ENCODE results near the gene DGKB.

DGKB gene

DNA sequence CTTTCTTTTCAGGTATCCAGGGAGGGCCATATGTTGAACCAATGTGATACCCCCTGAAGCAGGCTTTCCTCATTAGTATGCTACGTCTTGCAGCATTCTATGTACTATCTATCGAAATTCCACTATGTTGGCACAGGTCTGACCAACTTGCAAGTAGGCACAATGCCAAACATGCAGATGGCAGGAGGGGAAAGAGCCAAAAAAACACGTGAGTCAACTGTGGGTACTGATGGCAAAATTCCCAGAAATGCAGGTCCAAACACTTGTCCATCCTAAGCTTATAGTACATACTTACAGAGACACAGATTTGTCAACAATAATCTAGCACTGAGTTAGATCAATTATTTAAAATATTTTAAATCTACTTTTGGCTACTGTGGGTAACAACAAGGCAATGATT lies 394.9 kb downstream of the DGKB start:
- DNase-seq (ENCODE audit: low read depth in 1 of 2, low spot score in 1 of 2) = no peak
- no peak overlapping the region for H3K4me3 ChIP-seq (replicated peaks; ENCODE audit: insufficient read depth, low read length)
- TF ChIP-seq, protein P1, sequence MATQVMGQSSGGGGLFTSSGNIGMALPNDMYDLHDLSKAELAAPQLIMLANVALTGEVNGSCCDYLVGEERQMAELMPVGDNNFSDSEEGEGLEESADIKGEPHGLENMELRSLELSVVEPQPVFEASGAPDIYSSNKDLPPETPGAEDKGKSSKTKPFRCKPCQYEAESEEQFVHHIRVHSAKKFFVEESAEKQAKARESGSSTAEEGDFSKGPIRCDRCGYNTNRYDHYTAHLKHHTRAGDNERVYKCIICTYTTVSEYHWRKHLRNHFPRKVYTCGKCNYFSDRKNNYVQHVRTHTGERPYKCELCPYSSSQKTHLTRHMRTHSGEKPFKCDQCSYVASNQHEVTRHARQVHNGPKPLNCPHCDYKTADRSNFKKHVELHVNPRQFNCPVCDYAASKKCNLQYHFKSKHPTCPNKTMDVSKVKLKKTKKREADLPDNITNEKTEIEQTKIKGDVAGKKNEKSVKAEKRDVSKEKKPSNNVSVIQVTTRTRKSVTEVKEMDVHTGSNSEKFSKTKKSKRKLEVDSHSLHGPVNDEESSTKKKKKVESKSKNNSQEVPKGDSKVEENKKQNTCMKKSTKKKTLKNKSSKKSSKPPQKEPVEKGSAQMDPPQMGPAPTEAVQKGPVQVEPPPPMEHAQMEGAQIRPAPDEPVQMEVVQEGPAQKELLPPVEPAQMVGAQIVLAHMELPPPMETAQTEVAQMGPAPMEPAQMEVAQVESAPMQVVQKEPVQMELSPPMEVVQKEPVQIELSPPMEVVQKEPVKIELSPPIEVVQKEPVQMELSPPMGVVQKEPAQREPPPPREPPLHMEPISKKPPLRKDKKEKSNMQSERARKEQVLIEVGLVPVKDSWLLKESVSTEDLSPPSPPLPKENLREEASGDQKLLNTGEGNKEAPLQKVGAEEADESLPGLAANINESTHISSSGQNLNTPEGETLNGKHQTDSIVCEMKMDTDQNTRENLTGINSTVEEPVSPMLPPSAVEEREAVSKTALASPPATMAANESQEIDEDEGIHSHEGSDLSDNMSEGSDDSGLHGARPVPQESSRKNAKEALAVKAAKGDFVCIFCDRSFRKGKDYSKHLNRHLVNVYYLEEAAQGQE (IDR thresholded peaks at IDR 0.05; ENCODE audit: insufficient replicate concordance, low read depth) = no peak
- TF ChIP-seq POLR2AphosphoS5 (IDR thresholded peaks at IDR 0.05; ENCODE audit: low read depth) = no peak
- TF ChIP-seq, protein P2, sequence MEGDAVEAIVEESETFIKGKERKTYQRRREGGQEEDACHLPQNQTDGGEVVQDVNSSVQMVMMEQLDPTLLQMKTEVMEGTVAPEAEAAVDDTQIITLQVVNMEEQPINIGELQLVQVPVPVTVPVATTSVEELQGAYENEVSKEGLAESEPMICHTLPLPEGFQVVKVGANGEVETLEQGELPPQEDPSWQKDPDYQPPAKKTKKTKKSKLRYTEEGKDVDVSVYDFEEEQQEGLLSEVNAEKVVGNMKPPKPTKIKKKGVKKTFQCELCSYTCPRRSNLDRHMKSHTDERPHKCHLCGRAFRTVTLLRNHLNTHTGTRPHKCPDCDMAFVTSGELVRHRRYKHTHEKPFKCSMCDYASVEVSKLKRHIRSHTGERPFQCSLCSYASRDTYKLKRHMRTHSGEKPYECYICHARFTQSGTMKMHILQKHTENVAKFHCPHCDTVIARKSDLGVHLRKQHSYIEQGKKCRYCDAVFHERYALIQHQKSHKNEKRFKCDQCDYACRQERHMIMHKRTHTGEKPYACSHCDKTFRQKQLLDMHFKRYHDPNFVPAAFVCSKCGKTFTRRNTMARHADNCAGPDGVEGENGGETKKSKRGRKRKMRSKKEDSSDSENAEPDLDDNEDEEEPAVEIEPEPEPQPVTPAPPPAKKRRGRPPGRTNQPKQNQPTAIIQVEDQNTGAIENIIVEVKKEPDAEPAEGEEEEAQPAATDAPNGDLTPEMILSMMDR (IDR thresholded peaks at IDR 0.05; ENCODE audit: insufficient read depth, low read length) = no peak
- H3K27me3 ChIP-seq (ENCODE audit: insufficient read depth, poor library complexity, severe bottlenecking) = no peaks in the 10 kb centered on the region
- no peak overlapping the region for H3K27ac ChIP-seq (replicated peaks)

GRCh38 chr7:14505906-14506305 lies 396.6 kb downstream of the DGKB start:
- DNase-seq (ENCODE audit: low read depth in 1 of 2, low spot score in 1 of 2) = no peak
- TF ChIP-seq, protein P1 (IDR thresholded peaks at IDR 0.05; ENCODE audit: insufficient replicate concordance, low read depth) = no peak
- TF ChIP-seq, protein P2 (IDR thresholded peaks at IDR 0.05; ENCODE audit: insufficient read depth, low read length) = no peak
- TF ChIP-seq POLR2AphosphoS5 (IDR thresholded peaks at IDR 0.05; ENCODE audit: low read depth) = no peak
- no peak for TF ChIP-seq SPI1 (IDR thresholded peaks at IDR 0.05; ENCODE audit: borderline replicate concordance, low read depth)
- TF ChIP-seq GABPA (IDR thresholded peaks at IDR 0.05; ENCODE audit: low read depth) = no peak
- no peaks in the 10 kb centered on the region for H3K27me3 ChIP-seq (ENCODE audit: insufficient read depth, poor library complexity, severe bottlenecking)
- no peak overlapping the region for H3K4me3 ChIP-seq (replicated peaks; ENCODE audit: insufficient read depth, low read length)
- no peak overlapping the region for H3K27ac ChIP-seq (replicated peaks)

- Histone ChIP-seq H3K27me3 (ENCODE audit: insufficient read depth, poor library complexity, severe bottlenecking) (no peaks in the 10 kb centered on the region), H3K4me3 (replicated peaks; ENCODE audit: insufficient read depth, low read length) (no peak overlapping the region), H3K27ac (replicated peaks) (no peak overlapping the region)
- TF ChIP-seq, protein P2 (IDR thresholded peaks at IDR 0.05; ENCODE audit: insufficient read depth, low read length) = no peak
- no peak for TF ChIP-seq POLR2AphosphoS5 (IDR thresholded peaks at IDR 0.05; ENCODE audit: low read depth)
- no peak for TF ChIP-seq GABPA (IDR thresholded peaks at IDR 0.05; ENCODE audit: low read depth)
- no peak for TF ChIP-seq SPI1 (IDR thresholded peaks at IDR 0.05; ENCODE audit: borderline replicate concordance, low read depth)
- DNase-seq (ENCODE audit: low read depth in 1 of 2, low spot score in 1 of 2) = no peak
These were observed 398.4 kb downstream of the DGKB start for GRCh38 chr7:14504134-14504533.

DNA sequence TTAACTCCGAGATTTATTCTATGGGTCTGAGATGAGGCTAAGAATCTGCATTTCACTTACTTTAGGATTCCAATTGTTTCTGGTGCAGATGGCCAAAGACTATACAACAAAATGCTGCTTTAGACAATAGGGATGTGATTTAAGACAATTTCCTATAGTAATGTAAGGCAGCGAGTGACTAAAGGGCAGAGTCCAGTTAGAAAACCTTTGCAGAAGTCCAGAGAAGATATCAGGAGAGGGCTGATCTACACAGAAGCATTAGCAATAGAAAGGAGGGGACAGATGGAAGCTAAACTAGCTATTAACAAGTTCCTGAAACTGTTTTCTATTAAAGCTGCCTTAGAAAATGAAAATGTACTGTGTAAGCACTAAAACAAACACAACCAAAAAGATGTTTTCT lies 398.9 kb downstream of the DGKB start:
- Histone ChIP-seq H3K4me3 (replicated peaks; ENCODE audit: insufficient read depth, low read length) (no peak overlapping the region), H3K27me3 (ENCODE audit: insufficient read depth, poor library complexity, severe bottlenecking) (no peaks in the 10 kb centered on the region), H3K27ac (replicated peaks) (no peak overlapping the region)
- no peak for DNase-seq (ENCODE audit: low read depth in 1 of 2, low spot score in 1 of 2)
- TF ChIP-seq, protein P1 (IDR thresholded peaks at IDR 0.05; ENCODE audit: insufficient replicate concordance, low read depth) = no peak
- TF ChIP-seq SPI1 (IDR thresholded peaks at IDR 0.05; ENCODE audit: borderline replicate concordance, low read depth) = no peak
- no peak for TF ChIP-seq GABPA (IDR thresholded peaks at IDR 0.05; ENCODE audit: low read depth)
- TF ChIP-seq, protein P2 (IDR thresholded peaks at IDR 0.05; ENCODE audit: insufficient read depth, low read length) = no peak
- no peak for TF ChIP-seq POLR2AphosphoS5 (IDR thresholded peaks at IDR 0.05; ENCODE audit: low read depth)
